Fibroblast of peridontal ligament (primary cell): ENCODE measurements around the gene TXNRD2.

Source experiments
- DNase-seq: peaks from one replicate; pipeline ENCODE4 v3.0.0-alpha.2; 2010; ENCODE audit errors: extremely low read depth

Gene TXNRD2

DNA sequence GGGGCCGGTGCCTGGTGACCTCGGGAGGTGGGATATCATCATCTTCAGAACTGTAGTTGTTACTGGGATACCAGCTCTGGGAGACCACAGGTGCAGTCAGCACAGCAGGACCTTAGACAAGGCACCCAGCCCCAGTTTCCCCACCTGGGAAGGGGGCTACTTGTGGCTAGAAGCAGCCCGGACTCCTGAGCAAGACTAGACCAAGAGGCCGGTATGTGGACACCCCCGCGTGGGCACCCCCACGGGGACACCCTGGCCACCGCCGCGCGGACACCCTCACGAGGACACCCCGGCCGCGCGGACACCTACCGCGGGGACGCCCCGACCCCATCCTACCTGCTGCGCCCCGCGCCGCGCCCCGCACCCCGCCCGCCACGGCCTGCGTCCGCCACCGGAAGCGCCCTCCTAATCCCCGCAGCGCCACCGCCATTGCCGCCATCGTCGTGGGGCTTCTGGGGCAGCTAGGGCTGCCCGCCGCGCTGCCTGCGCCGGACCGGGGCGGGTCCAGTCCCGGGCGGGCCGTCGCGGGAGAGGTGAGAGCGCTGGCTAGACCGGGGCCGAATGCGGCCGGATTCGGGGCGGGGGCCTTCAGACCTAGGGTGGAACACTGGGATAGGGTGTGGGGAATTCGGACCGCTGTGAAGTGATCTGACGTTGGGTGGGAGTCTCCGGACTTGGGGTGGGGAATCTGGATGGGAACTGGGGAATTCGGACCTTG is at the start of gene TXNRD2, which contains the start of gene COMT:
TSS of gene TXNRD2 (minus strand) at position 454 of the 718 bp plus-strand sequence. CDS start at position 439, 15 bp downstream.
TSS of gene COMT (plus strand) at position 408 of the 718 bp plus-strand sequence. CDS start 20,755 bp downstream, outside the sequence.
- peak; percentile 43 for DNase-seq

GRCh38 chr22:19991395-19991644 is 49.7 kb upstream of the TXNRD2 start:
- no peak for DNase-seq

- DNase-seq = no peak
Measured at GRCh38 chr22:19990609-19991394, 49.2 kb upstream of the TXNRD2 start.

DNA sequence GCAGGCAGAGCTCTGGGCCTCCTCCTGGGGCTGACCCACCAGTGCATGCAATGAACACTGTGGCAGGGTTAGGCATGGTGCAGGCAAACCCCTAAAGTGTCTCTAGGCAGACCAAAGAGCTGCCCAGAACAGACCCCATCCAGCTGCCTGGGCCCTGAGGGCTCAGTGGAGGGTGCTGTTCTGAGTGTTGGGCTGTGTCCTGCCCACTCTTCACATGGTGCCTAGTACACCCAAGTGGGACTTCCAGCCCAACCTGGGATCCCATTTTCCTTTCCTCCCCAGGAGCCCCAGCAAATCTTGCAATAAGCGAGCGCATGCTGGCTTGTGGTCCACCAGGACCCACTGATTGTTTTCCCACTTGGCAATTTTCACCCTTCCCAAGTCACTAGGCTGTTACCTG is 48.6 kb upstream of the TXNRD2 start:
- no peak for DNase-seq

GRCh38 chr22:19989725-19990067 is 48.1 kb upstream of the TXNRD2 start:
- DNase-seq = no peak

- no peak for DNase-seq
Measured at GRCh38 chr22:19988965-19989724, 47.5 kb upstream of the TXNRD2 start.

- no peak for DNase-seq
Measured at GRCh38 chr22:19988331-19988808, 46.8 kb upstream of the TXNRD2 start.

DNA sequence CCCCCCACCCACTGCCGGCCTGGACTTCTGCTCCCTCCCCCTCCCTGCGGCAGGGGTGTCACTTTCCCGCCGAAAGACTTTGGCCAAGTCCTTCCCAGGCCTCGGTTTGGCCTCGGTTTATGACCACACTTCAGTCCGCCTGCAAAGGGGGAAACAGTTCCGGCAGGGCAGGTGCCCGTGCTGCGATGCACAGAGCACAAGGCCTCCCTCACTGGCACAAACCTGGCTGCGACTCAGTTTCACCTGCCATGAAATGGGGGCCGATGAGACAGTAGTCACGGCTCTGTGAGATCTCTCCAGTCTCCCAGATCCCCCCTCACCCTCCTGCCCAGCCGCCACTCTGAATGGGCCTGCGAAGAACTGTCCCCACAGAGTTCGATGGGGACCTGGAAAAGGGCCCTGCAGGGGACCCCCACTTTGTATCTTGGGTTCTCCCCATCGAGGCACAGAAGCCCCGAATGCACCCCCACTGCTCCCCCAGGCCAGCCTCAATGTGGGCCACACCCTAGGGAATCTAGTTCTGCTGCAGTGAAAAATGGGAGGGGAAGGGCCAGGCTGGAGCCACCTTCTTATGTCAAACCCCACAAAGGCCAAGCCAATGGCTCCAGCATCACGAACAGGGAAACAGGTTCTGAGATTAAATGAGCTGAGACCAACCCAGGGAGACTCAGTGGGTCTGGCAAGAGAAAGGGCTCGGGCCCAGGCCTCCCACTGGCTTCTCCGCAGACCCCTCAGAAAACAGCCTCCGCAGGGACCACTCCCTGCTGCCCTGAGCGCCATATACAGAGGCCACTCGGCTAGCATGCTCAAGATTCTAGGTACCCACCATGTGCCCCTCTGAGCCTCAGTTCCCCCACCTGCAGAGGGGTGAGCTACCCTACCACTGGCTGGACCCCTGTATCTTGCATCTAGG is 46.0 kb upstream of the TXNRD2 start:
- no peak for DNase-seq

DNA sequence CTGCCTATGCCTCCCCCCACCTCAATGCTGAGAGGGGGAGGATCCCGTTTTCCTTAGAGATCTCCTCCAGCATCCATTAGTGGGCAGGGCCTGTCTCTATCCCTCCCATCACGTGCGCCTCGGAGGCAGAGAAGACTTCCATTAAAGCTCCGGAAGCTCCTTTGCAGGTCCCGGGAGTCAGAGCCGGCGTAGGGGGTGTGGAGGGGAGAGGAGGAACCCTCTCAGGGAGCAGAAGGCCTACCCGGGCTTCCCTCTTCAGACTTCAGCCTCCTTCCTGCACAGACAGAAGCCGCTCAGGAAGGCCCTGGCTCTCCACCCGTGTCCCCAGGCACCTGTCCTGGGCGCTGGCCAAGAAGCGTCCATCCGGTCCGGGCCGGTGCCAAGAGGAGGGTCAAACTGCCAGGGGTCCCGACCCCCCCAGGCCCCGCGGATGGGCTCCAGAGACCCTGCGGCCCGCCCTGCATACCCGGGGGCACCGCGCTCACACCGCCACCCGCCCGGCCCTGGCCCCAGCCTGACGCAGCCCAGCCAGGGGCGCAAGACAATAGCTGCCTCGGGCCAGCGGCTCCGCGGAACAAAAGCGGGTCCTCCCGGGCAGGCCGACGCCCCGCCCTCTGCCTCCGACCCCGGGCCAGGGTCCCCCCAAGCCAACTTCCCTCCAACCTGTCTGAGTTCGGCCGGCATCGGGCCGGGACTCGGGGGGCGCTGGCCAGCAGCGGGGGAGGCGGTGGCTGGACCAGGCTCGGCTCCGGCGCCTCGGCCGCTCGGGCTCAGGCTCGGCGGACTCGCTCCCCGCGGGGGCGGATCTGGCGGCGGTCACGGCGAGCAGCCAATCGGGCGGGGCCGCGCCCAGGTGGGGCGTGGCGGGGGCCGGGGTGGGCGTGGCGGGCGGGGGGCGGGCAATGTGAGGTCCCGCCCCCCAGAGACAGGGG is 45.1 kb upstream of the TXNRD2 start:
- DNase-seq = peak; percentile 43

- no peak for DNase-seq
Measured at GRCh38 chr22:19986011-19986409, 44.4 kb upstream of the TXNRD2 start.

GRCh38 chr22:19984851-19985811 is 43.5 kb upstream of the TXNRD2 start:
- no peak for DNase-seq

- peak; percentile 51 for DNase-seq
Measured at GRCh38 chr22:19984201-19984753, 42.7 kb upstream of the TXNRD2 start.

GRCh38 chr22:19983741-19984140 is 42.1 kb upstream of the TXNRD2 start:
- DNase-seq = no peak

DNA sequence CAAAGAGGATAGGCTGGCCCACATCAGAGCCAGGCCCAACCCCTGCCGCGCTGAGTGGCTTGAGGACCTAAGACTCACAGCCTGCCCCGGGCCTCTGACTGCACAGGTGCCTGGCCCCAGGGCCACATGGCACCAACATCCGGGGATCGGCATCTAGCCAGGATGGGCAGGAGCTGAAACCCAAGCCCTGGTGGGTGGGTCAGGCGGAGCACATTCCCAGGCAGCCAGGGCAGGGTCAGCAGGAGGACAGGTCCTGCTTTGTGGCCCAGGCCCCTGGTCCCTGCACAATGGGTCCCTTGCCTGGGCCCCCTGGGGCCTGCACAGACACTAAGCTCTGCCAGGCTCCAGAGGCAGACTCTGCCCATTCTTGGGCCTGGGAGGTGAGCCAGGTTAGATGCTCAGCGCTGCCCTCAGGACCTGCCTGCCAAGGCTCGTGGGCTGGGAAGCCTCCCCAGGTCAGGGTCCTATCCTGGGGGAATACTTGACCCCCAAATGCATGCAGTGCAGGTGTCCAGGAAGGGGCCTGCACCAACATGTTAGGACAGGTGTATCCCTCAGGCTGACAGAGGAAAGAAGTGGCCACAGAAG is 41.5 kb upstream of the TXNRD2 start:
- no peak for DNase-seq

DNA sequence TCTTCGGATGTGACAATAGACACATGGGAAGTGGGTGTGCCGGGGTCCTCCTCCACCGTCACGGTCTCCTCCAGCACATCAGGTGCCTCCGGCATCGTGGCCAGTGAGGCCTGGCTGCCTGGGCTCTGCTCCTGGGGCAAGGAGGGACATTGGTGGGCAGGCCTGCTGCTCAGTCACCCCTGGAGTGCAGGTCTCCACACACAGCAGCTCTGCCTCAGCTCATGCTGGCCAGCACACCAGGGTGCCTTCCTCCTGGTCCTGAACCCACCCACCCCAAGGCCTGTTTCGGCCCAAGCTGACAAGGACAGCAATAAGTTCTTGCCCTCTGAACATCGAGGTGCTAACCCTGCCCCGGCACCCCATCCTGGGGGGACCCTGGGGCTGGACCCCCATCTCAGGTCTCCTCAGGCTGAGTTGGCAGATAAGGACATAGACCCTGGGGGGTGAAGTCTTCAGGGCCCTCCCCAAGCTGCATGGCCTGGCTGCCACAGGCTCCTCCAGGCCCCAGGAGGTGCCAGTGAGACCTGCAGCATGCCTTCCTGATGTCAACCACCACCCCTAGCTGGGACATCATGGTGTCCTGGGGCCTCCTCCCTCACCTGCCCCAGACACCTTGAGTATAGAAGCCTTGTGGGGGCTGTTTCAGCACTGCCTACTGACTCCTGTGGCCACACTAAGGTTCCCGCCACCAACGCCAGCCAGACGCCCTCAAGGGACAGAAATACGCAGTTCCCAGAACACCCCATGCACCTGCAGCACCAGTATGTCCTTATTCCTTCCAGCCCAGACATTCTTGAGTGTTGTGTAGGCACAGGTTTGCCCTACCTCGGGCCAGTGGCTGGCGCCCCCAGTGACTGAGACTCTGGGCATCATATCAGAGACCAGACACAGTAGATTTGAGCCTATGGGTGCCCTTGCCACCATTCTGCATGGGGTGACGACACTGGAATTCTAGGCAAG is 40.6 kb upstream of the TXNRD2 start:
- no peak for DNase-seq

DNA sequence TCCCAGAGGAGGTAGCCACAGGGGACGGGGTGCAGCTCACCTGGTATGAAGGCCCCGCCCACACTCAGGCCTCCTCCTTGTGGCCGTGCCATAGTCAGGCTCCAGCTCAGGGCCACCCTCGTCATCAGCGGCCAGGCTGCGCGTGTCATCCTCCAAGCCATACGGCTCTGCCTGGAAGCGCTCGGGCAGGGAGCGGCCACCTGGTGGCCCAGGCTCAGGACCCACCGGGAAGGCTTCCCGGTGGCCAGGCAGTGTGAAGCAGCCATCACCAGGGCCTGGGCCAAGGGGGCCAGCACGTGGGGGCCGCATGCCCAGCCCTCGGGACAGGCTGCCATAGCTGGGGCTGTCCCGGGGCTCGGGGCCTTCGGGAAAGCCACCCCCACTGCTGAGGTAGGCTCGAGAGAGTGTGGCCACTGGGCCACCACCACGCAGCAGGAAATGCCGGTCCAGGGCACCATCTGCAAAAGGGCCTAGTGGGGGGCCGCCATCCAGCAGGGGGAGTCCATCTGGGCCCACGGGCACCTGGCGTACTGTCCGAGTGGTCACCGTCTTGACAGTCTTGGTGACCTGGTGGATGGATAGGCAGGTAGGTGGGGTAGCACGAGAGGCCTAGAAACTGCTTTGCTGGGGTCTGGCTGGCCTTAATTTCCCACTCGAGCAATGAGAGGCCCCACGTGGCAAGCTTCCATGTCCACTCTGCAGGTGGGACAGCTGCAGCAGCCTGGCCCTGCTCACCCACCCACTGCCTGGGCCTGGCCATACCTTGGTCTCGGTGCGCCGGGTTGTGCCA is 39.7 kb upstream of the TXNRD2 start:
- DNase-seq = no peak
